ENCODE measurements around the gene UBE2D2.

UBE2D2 gene

DNA sequence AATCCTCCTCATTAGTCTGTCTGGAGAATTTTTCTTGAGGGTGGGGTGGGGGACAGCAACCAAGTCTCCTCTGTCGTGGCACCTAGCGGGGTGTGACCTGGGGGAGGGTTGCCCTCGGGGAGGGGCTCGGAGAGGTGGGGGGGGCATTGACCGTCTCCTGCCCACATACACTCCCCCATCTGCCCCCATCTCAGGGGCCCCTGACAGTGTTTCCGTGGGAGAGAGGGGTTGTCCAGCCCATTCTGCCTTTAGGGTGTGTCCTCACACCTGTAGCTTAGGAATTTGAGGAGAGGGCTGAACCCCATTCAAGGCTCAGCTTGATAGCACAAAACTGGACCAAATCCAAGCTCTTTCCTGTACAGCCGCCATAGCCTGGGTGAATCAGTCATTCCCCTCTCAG lies 81.1 kb downstream of the UBE2D2 start:
- TF ChIP-seq CTCF (IDR thresholded peaks at IDR 0.05; ENCODE audit: low read length, missing control alignments): no peak
- DNase-seq (ENCODE audit: low read depth): no peak
- H3K4me3 ChIP-seq (replicated peaks; ENCODE audit: low read depth, low read length): no peak overlapping the region

GRCh38 chr5:139642891-139643871 lies 82.0 kb downstream of the UBE2D2 start:
- DNase-seq (ENCODE audit: low read depth): no peak
- H3K4me3 ChIP-seq (replicated peaks; ENCODE audit: low read depth, low read length): no peak overlapping the region
- TF ChIP-seq CTCF (IDR thresholded peaks at IDR 0.05; ENCODE audit: low read length, missing control alignments): no peak

GRCh38 chr5:139644001-139644456 lies 82.9 kb downstream of the UBE2D2 start:
- no peak for TF ChIP-seq CTCF (IDR thresholded peaks at IDR 0.05; ENCODE audit: low read length, missing control alignments)
- H3K4me3 ChIP-seq (replicated peaks; ENCODE audit: low read depth, low read length): no peak overlapping the region
- DNase-seq (ENCODE audit: low read depth): no peak

- DNase-seq (ENCODE audit: low read depth): no peak
- no peak for TF ChIP-seq CTCF (IDR thresholded peaks at IDR 0.05; ENCODE audit: low read length, missing control alignments)
- no peak overlapping the region for H3K4me3 ChIP-seq (replicated peaks; ENCODE audit: low read depth, low read length)
Measured at GRCh38 chr5:139644646-139645429, 83.7 kb downstream of the UBE2D2 start.

- H3K4me3 ChIP-seq (replicated peaks; ENCODE audit: low read depth, low read length): no peak overlapping the region
- no peak for TF ChIP-seq CTCF (IDR thresholded peaks at IDR 0.05; ENCODE audit: low read length, missing control alignments)
- DNase-seq (ENCODE audit: low read depth): no peak
Measured at GRCh38 chr5:139645430-139645871, 84.3 kb downstream of the UBE2D2 start.

- no peak for DNase-seq (ENCODE audit: low read depth)
- no peak overlapping the region for H3K4me3 ChIP-seq (replicated peaks; ENCODE audit: low read depth, low read length)
- no peak for TF ChIP-seq CTCF (IDR thresholded peaks at IDR 0.05; ENCODE audit: low read length, missing control alignments)
Measured at GRCh38 chr5:139646111-139646510, 85.0 kb downstream of the UBE2D2 start.

Data from fibroblast of pulmonary artery (primary cell).